Ovary (tissue), 3 donors: ENCODE data around the gene TUBB1.

ENCODE experiments used
- CTCF ChIP-seq, 3 donors: fragments of 450-650 bp in 2 of 3; fragments of 200-600 bp in 1 of 3; IDR thresholded peaks; one replicate each; pipeline versions ENCODE4 v1.5.1 to v1.8.0; 2016 to 2022; ENCODE audit warnings: antibody characterized with exemption in 3 of 3, mild to moderate bottlenecking in 1 of 3
- EP300 ChIP-seq: sonication (generic); formaldehyde crosslinking; IDR thresholded peaks from one replicate; pipeline ENCODE4 v1.6.1; 2017; ENCODE audit warnings: antibody characterized with exemption
- POLR2A ChIP-seq: fragments of 450-650 bp; IDR thresholded peaks from one replicate; pipeline ENCODE4 v1.6.1; 2017; ENCODE audit warnings: antibody characterized with exemption, mild to moderate bottlenecking, moderate library complexity
- donor health status: DM: no; HTN: no; CAD: no.

GRCh38 chr20:58989196-58989595, 30.0 kb upstream of the TUBB1 start:
- TF ChIP-seq CTCF (IDR thresholded peaks at IDR 0.05): no peak
- TF ChIP-seq POLR2A: no peak
- TF ChIP-seq EP300: no peak
